HUES48 (cell line): ENCODE results near the gene NSDHL.

ENCODE experiments used
- H3K27ac ChIP-seq: one replicate; pipeline ENCODE4 v1.7.0; 2013; ENCODE audit warnings: low read depth, low read length, inconsistent platforms
- H3K27me3 ChIP-seq: 2 replicates; pipeline ENCODE4 v1.6.1; 2013; ENCODE audit warnings: mild to moderate bottlenecking, low read length; ENCODE audit not compliant: control insufficient read depth, insufficient read depth
- H3K36me3 ChIP-seq: 2 replicates; pipeline ENCODE4 v1.6.1; 2013; ENCODE audit warnings: low read length; ENCODE audit not compliant: control insufficient read depth, insufficient read depth
- H3K4me1 ChIP-seq: 2 replicates; pipeline ENCODE4 v1.6.1; 2013; ENCODE audit warnings: mild to moderate bottlenecking, low read length; ENCODE audit not compliant: control insufficient read depth, insufficient read depth
- H3K4me3 ChIP-seq: 2 replicates; pipeline ENCODE4 v1.5.1; 2013; ENCODE audit warnings: mild to moderate bottlenecking, low read depth, low read length
- H3K9ac ChIP-seq: 2 replicates; pipeline ENCODE4 v1.6.1; 2013; ENCODE audit warnings: mild to moderate bottlenecking, low read depth, low read length, moderate library complexity
- H3K9me3 ChIP-seq: 2 replicates; pipeline ENCODE4 v1.6.1; 2013; ENCODE audit warnings: low read length; ENCODE audit not compliant: control insufficient read depth, insufficient read depth

Gene NSDHL

GRCh38 chrX:152845618-152846240 is 14.9 kb downstream of the NSDHL start:
- no peak overlapping the region for H3K27ac ChIP-seq
- H3K9me3 ChIP-seq: peaks cover 28% of the 10 kb centered on the region
- no peak overlapping the region for H3K9ac ChIP-seq
- no peaks in the 10 kb centered on the region for H3K27me3 ChIP-seq
- peaks cover 23% of the 10 kb centered on the region for H3K36me3 ChIP-seq
- H3K4me3 ChIP-seq: no peak overlapping the region
- H3K4me1 ChIP-seq: no peaks in the 10 kb centered on the region

GRCh38 chrX:152847281-152847680 is 16.4 kb downstream of the NSDHL start:
- Histone ChIP-seq H3K9ac (no peak overlapping the region), H3K27me3 (no peaks in the 10 kb centered on the region), H3K36me3 (peaks cover 29% of the 10 kb centered on the region), H3K4me3 (no peak overlapping the region), H3K9me3 (peaks cover 32% of the 10 kb centered on the region), H3K27ac (no peak overlapping the region), H3K4me1 (no peaks in the 10 kb centered on the region)

GRCh38 chrX:152850465-152850864 is 19.6 kb downstream of the NSDHL start:
- Histone ChIP-seq H3K4me3 (no peak overlapping the region), H3K36me3 (peaks cover 37% of the 10 kb centered on the region), H3K9ac (no peak overlapping the region), H3K9me3 (peaks cover 42% of the 10 kb centered on the region), H3K4me1 (no peaks in the 10 kb centered on the region), H3K27me3 (no peaks in the 10 kb centered on the region), H3K27ac (no peak overlapping the region)

- Histone ChIP-seq H3K9me3 (peaks cover 57% of the 10 kb centered on the region), H3K4me1 (no peaks in the 10 kb centered on the region), H3K27me3 (no peaks in the 10 kb centered on the region), H3K27ac (no peak overlapping the region), H3K36me3 (peaks cover 45% of the 10 kb centered on the region), H3K4me3 (no peak overlapping the region), H3K9ac (no peak overlapping the region)
These were observed 23.1 kb downstream of the NSDHL start for GRCh38 chrX:152853986-152854385.

- H3K4me1 ChIP-seq: no peaks in the 10 kb centered on the region
- H3K9ac ChIP-seq: no peak overlapping the region
- no peak overlapping the region for H3K4me3 ChIP-seq
- no peak overlapping the region for H3K27ac ChIP-seq
- H3K27me3 ChIP-seq: no peaks in the 10 kb centered on the region
- H3K36me3 ChIP-seq: peaks cover 65% of the 10 kb centered on the region
- H3K9me3 ChIP-seq: peaks cover 52% of the 10 kb centered on the region
These were observed 30.3 kb downstream of the NSDHL start for GRCh38 chrX:152861116-152861515.

GRCh38 chrX:152861826-152862225 is 31.0 kb downstream of the NSDHL start:
- peaks cover 69% of the 10 kb centered on the region for H3K36me3 ChIP-seq
- H3K27me3 ChIP-seq: no peaks in the 10 kb centered on the region
- no peak overlapping the region for H3K9ac ChIP-seq
- peaks cover 54% of the 10 kb centered on the region for H3K9me3 ChIP-seq
- no peaks in the 10 kb centered on the region for H3K4me1 ChIP-seq
- H3K27ac ChIP-seq: no peak overlapping the region
- H3K4me3 ChIP-seq: no peak overlapping the region

GRCh38 chrX:152865232-152865920 is 34.5 kb downstream of the NSDHL start:
- H3K27me3 ChIP-seq: no peaks in the 10 kb centered on the region
- peaks cover 69% of the 10 kb centered on the region for H3K36me3 ChIP-seq
- H3K4me3 ChIP-seq: no peak overlapping the region
- H3K9me3 ChIP-seq: peaks cover 41% of the 10 kb centered on the region
- no peak overlapping the region for H3K9ac ChIP-seq
- H3K27ac ChIP-seq: no peak overlapping the region
- no peaks in the 10 kb centered on the region for H3K4me1 ChIP-seq

GRCh38 chrX:152866386-152866785 is 35.5 kb downstream of the NSDHL start:
- H3K36me3 ChIP-seq: peaks cover 61% of the 10 kb centered on the region
- no peak overlapping the region for H3K9ac ChIP-seq
- no peaks in the 10 kb centered on the region for H3K4me1 ChIP-seq
- H3K4me3 ChIP-seq: no peak overlapping the region
- peaks cover 43% of the 10 kb centered on the region for H3K9me3 ChIP-seq
- no peak overlapping the region for H3K27ac ChIP-seq
- H3K27me3 ChIP-seq: no peaks in the 10 kb centered on the region

- Histone ChIP-seq H3K9me3 (peaks cover 43% of the 10 kb centered on the region; the same call in 1 of the 2 replicates), H3K27ac (no peak overlapping the region), H3K9ac (no peak overlapping the region), H3K4me1 (no peaks in the 10 kb centered on the region), H3K36me3 (peaks cover 37% of the 10 kb centered on the region), H3K27me3 (no peaks in the 10 kb centered on the region), H3K4me3 (no peak overlapping the region)
These were observed 39.1 kb downstream of the NSDHL start for GRCh38 chrX:152869972-152870371.

- Histone ChIP-seq H3K4me1 (no peaks in the 10 kb centered on the region), H3K27me3 (no peaks in the 10 kb centered on the region), H3K9ac (no peak overlapping the region), H3K27ac (no peak overlapping the region), H3K4me3 (no peak overlapping the region), H3K9me3 (peaks cover 39% of the 10 kb centered on the region), H3K36me3 (peaks cover 24% of the 10 kb centered on the region)
These were observed 40.4 kb downstream of the NSDHL start for GRCh38 chrX:152871260-152871659.

GRCh38 chrX:152872522-152872921 is 41.7 kb downstream of the NSDHL start:
- Histone ChIP-seq H3K27me3 (no peaks in the 10 kb centered on the region), H3K4me3 (no peak overlapping the region), H3K9me3 (peaks cover 41% of the 10 kb centered on the region), H3K27ac (no peak overlapping the region), H3K4me1 (no peaks in the 10 kb centered on the region), H3K9ac (no peak overlapping the region), H3K36me3 (peaks cover 16% of the 10 kb centered on the region)
